NOMO-1 (cell line): ENCODE data around the gene FBXW10B.
"Not testable (repeated sequence)": the region's sequence is repeated elsewhere in the genome, so short reads cannot be mapped to it uniquely, and the experiment has no call there.

Experiments used
- DNase-seq, 2 experiments: peaks; one replicate each; lab custom pipeline; 2025; ENCODE audit not compliant: unreplicated experiment in 2 of 2; lab: John Stamatoyannopoulos, UW

Gene FBXW10B

GRCh38 chr17:15642014-15642413 is 22.5 kb upstream of the FBXW10B start:
- not testable (repeated sequence) for DNase-seq

- not testable (repeated sequence) for DNase-seq
Observed at GRCh38 chr17:15630930-15631453, 11.5 kb upstream of the FBXW10B start.

GRCh38 chr17:15629991-15630390 is 10.5 kb upstream of the FBXW10B start:
- not testable (repeated sequence) for DNase-seq

GRCh38 chr17:15623661-15624209 is 4.2 kb upstream of the FBXW10B start:
- not testable (repeated sequence) for DNase-seq

- DNase-seq: not testable (repeated sequence)
Observed at GRCh38 chr17:15623255-15623654, 3.8 kb upstream of the FBXW10B start.

- not testable (repeated sequence) for DNase-seq
Observed at GRCh38 chr17:15622124-15622523, 2.6 kb upstream of the FBXW10B start.

- not testable (repeated sequence) for DNase-seq
Observed at GRCh38 chr17:15616828-15617227, 2.7 kb downstream of the FBXW10B start.

- not testable (repeated sequence) for DNase-seq
Observed at GRCh38 chr17:15615850-15616249, 3.7 kb downstream of the FBXW10B start.

- DNase-seq: not testable (repeated sequence)
Observed at GRCh38 chr17:15613111-15613510, 6.4 kb downstream of the FBXW10B start.

GRCh38 chr17:15592960-15593359 is 26.5 kb downstream of the FBXW10B start:
- peak; percentile 23 to 46 for DNase-seq

GRCh38 chr17:15591986-15592385 is 27.5 kb downstream of the FBXW10B start:
- DNase-seq: not testable (repeated sequence)

- not testable (repeated sequence) for DNase-seq
Observed at GRCh38 chr17:15590844-15591243, 28.7 kb downstream of the FBXW10B start.

- not testable (repeated sequence) for DNase-seq
Observed at GRCh38 chr17:15589544-15590536, 29.7 kb downstream of the FBXW10B start.

GRCh38 chr17:15588017-15588416 is 31.5 kb downstream of the FBXW10B start:
- DNase-seq: not testable (repeated sequence)

GRCh38 chr17:15583313-15583712 is 36.2 kb downstream of the FBXW10B start:
- DNase-seq: not testable (repeated sequence)

GRCh38 chr17:15581462-15581861 is 38.0 kb downstream of the FBXW10B start:
- not testable (repeated sequence) for DNase-seq

GRCh38 chr17:15576848-15577247 is 42.7 kb downstream of the FBXW10B start:
- DNase-seq: not testable (repeated sequence)

- not testable (repeated sequence) for DNase-seq
Observed at GRCh38 chr17:15574660-15575059, 44.8 kb downstream of the FBXW10B start.

- DNase-seq: not testable (repeated sequence)
Observed at GRCh38 chr17:15573870-15574269, 45.6 kb downstream of the FBXW10B start.
